MG63 (cell line): ENCODE results near the gene CELSR1. TPM values are rescaled to one million over a fixed set of nuclear protein-coding genes. Genes with fewer than 3 reads are reported as not detected.
A peak's percentile ranks its signal among the peaks of the same experiment; 100 is the strongest.
"Not testable (repeated sequence)": the region's sequence is repeated elsewhere in the genome, so short reads cannot be mapped to it uniquely, and the experiment has no call there.

ENCODE experiments used
- DNase-seq: peaks from one replicate; pipeline ENCODE4 v3.0.0-alpha.2; 2020
- H3K27me3 ChIP-seq: fragments of 250-450 bp; sonication (Bioruptor Pico); 2 replicates; pipeline ENCODE4 v1.5.1; 2020; ENCODE audit warnings: mild to moderate bottlenecking, moderate library complexity
- H3K36me3 ChIP-seq: fragments of 250-450 bp; sonication (Bioruptor Pico); 2 replicates; pipeline ENCODE4 v1.5.1; 2020; ENCODE audit warnings: mild to moderate bottlenecking, moderate library complexity
- H3K4me3 ChIP-seq: fragments of 250-450 bp; sonication (Bioruptor Pico); 2 replicates; pipeline ENCODE4 v1.5.1; 2020; ENCODE audit warnings: mild to moderate bottlenecking, moderate library complexity
- H3K9me3 ChIP-seq: fragments of 250-450 bp; sonication (Bioruptor Pico); 2 replicates; pipeline ENCODE4 v1.5.1; 2020; ENCODE audit warnings: mild to moderate bottlenecking, moderate library complexity
- total RNA-seq: library from RNA; depleted of rRNA; stranded (reverse); fragments of >200 nt; shearing (Covaris generic); gene quantifications from 2 replicates; pipeline ENCODE4 v1.2.3, GENCODE V29; 2014; ENCODE audit warnings: low replicate concordance

Gene CELSR1
- total RNA-seq, 1 experiment from 2014 or later = 0.59 TPM

DNA sequence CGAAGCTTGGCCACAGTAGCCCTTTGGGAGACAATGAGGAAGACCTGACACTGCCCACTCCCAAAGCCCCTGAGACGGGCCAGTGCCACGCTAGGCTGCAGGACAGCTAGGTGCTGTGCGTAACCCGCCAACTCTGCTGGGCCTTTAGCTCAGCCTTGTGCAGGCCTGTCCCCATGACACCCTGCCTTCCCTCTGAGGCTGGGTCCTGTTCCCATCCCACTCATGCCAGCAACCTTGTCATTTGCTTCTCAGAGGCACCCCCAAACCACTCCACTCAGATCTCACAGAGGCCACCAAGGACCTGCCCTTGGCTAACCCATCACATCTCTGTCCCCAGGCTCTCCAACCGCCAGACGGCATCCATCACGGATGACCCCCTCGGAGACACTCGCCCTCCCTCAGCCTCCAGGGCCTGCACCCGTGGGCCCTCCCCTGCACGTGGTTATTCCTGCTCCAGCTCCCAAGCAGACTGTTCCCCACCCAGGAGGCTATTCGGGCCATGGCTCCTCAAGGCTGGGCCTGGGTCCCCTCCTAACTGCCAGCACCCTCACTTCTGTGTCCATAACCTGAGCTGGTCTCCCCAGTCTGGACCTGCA is 11.1 kb downstream of the CELSR1 start:
- no peaks in the 10 kb centered on the region for H3K9me3 ChIP-seq
- no peaks in the 10 kb centered on the region for H3K36me3 ChIP-seq
- no peaks in the 10 kb centered on the region for H3K27me3 ChIP-seq
- no peak overlapping the region for H3K4me3 ChIP-seq
- no peak for DNase-seq

- Histone ChIP-seq H3K4me3 (no peak overlapping the region), H3K9me3 (no peaks in the 10 kb centered on the region), H3K36me3 (no peaks in the 10 kb centered on the region), H3K27me3 (no peaks in the 10 kb centered on the region)
- DNase-seq = no peak
Observed at GRCh38 chr22:46525389-46526243, 11.8 kb downstream of the CELSR1 start.

- H3K4me3 ChIP-seq = no peak overlapping the region
- no peaks in the 10 kb centered on the region for H3K27me3 ChIP-seq
- no peaks in the 10 kb centered on the region for H3K9me3 ChIP-seq
- H3K36me3 ChIP-seq = no peaks in the 10 kb centered on the region
- no peak for DNase-seq
Observed at GRCh38 chr22:46524203-46524740, 13.1 kb downstream of the CELSR1 start.

DNA sequence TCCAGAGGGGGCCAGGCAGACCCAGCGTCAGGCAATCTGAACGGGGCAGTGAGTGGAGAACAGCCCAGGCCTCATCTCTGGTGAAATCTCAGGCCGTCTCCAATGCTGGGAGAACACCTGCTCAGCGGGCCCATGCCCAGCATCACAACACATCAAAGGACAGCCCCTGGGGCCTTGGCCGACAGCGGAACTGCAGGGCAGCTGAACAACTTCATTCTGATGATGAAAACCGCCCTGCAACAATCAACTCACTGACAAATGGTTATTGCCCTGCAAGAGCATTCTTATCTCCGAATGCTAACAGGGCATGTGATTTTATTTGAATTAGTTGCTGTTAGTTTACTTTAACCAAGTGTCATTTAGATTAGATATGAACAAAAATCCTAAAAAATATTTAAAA is 14.6 kb downstream of the CELSR1 start:
- Histone ChIP-seq H3K36me3 (no peaks in the 10 kb centered on the region), H3K27me3 (no peaks in the 10 kb centered on the region), H3K4me3 (no peak overlapping the region), H3K9me3 (no peaks in the 10 kb centered on the region)
- no peak for DNase-seq

- no peaks in the 10 kb centered on the region for H3K36me3 ChIP-seq
- DNase-seq = no peak
- no peaks in the 10 kb centered on the region for H3K9me3 ChIP-seq
- no peak overlapping the region for H3K4me3 ChIP-seq
- H3K27me3 ChIP-seq = no peaks in the 10 kb centered on the region
Observed at GRCh38 chr22:46521994-46522393, 15.4 kb downstream of the CELSR1 start.

- no peaks in the 10 kb centered on the region for H3K27me3 ChIP-seq
- no peak overlapping the region for H3K4me3 ChIP-seq
- H3K9me3 ChIP-seq = no peaks in the 10 kb centered on the region
- H3K36me3 ChIP-seq = no peaks in the 10 kb centered on the region
- DNase-seq = no peak
Observed at GRCh38 chr22:46520880-46521279, 16.5 kb downstream of the CELSR1 start.

- no peaks in the 10 kb centered on the region for H3K9me3 ChIP-seq
- no peak for DNase-seq
- no peak overlapping the region for H3K4me3 ChIP-seq
- H3K36me3 ChIP-seq = no peaks in the 10 kb centered on the region
- no peaks in the 10 kb centered on the region for H3K27me3 ChIP-seq
Observed at GRCh38 chr22:46519377-46519776, 18.0 kb downstream of the CELSR1 start.

GRCh38 chr22:46518542-46519325 is 18.7 kb downstream of the CELSR1 start:
- DNase-seq = no peak
- H3K27me3 ChIP-seq = no peaks in the 10 kb centered on the region
- no peak overlapping the region for H3K4me3 ChIP-seq
- no peaks in the 10 kb centered on the region for H3K9me3 ChIP-seq
- H3K36me3 ChIP-seq = no peaks in the 10 kb centered on the region

DNA sequence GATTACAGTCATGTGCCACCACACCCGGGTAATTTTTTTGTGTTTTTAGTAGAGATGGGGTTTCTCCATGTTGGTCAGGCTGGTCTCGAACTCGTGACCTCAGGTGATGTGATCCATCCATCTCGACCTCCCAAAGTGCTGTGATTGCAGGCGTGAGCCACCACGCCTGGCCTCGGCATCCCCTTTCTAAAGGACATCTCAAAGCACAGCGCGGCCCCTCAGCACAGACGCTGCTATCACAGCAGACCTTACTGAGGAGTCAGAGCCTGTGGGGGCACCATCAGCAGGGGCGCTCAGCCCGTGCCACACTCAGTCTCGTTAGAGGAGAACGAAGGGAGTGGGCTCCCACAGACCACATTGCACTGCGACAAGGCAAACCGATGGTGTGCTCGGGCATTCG is 19.4 kb downstream of the CELSR1 start:
- Histone ChIP-seq H3K9me3 (no peaks in the 10 kb centered on the region), H3K4me3 (no peak overlapping the region), H3K36me3 (no peaks in the 10 kb centered on the region), H3K27me3 (no peaks in the 10 kb centered on the region)
- DNase-seq = no peak

GRCh38 chr22:46517255-46517761 is 20.1 kb downstream of the CELSR1 start:
- H3K36me3 ChIP-seq = no peaks in the 10 kb centered on the region
- no peak overlapping the region for H3K4me3 ChIP-seq
- DNase-seq = no peak
- H3K9me3 ChIP-seq = no peaks in the 10 kb centered on the region
- H3K27me3 ChIP-seq = no peaks in the 10 kb centered on the region

DNA sequence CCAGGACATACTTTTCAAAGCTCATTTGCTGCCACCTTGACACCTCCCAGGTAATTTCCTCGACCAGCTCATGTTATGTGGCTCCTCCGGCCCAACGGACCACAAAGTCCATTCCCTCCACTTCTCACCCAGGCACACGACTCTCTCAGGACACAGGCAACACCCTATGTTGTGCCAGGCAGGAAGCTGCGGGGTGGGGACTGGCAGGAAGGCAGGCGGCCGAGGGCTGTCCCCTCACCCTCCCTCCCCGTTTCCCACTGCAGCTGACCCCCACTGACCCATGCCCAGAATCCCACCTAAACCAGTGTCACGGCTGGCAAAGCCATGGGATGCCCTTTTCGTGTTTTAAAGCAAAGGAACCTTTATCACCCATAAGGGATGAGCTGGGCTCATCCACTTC is 20.8 kb downstream of the CELSR1 start:
- H3K27me3 ChIP-seq = no peaks in the 10 kb centered on the region
- DNase-seq = no peak
- H3K9me3 ChIP-seq = no peaks in the 10 kb centered on the region
- H3K4me3 ChIP-seq = no peak overlapping the region
- no peaks in the 10 kb centered on the region for H3K36me3 ChIP-seq

GRCh38 chr22:46516112-46516487 is 21.3 kb downstream of the CELSR1 start:
- H3K9me3 ChIP-seq, H3K27me3 ChIP-seq, H3K4me3 ChIP-seq, H3K36me3 ChIP-seq, DNase-seq: not testable (repeated sequence)

GRCh38 chr22:46515208-46516111 is 22.0 kb downstream of the CELSR1 start:
- no peak overlapping the region for H3K4me3 ChIP-seq
- no peak for DNase-seq
- no peaks in the 10 kb centered on the region for H3K36me3 ChIP-seq
- H3K27me3 ChIP-seq = no peaks in the 10 kb centered on the region
- no peaks in the 10 kb centered on the region for H3K9me3 ChIP-seq

DNA sequence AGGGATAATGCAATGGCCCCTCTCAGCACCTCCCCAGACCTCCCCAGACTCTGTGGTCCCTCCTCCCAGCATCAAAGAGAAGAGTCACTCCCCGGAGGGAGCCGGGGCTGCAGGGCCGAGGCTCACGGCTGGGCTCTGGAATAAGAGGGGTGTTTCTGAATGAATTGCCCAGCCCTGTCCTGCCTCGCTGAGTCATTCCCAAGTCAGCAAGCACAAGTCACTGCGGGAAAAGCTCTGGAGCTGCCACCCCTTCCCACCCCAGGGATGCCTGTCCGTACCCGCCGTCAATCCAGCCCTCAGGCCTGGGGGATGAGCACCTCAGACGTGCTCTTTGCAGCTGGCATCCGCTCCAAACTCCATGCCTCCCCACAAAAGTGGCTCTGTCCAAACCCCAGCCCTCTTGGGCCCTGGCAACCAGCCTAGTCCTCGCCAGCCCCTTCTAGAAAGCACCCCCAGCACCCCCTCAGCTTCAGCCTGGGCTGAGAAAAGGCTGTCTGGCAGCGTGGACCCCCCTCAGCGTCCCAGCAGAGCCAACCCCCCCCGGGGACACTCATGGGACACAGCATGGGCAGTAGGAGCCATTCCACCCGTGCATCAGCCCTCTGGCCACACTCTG is 22.7 kb downstream of the CELSR1 start:
- Histone ChIP-seq H3K27me3 (no peaks in the 10 kb centered on the region), H3K9me3 (no peaks in the 10 kb centered on the region), H3K36me3 (no peaks in the 10 kb centered on the region), H3K4me3 (no peak overlapping the region)
- DNase-seq = peak; percentile 55

DNA sequence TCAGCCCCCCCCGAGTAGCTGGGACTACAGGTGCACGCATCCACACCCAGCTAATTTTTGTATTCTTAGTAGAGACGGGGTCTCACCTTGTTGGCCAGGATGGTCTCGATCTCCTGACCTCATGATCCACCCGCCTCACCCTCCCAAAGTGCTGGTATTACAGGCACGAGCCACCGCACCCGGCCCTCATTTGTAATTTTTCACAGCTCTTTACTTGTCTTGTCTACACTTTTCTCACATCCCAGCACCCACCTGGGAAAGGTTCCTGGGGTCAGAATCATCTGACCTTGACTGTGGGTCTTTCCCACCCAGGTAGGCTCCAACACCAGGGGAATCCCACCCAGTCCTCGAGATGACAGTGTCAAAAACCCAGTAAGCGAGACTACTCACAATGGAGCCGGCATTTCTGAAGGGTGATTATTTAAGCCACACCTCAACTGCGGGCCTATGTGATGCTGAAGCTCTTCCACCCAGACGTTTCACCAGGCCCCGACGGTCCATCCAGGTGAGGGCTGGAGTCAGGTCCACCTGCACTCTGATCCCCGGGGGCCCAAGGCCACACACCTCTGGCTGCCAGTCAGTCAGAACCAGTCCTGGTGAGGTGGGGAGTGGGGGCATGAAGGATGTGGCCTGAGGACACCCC is 23.4 kb downstream of the CELSR1 start:
- Histone ChIP-seq H3K27me3 (no peaks in the 10 kb centered on the region), H3K36me3 (no peaks in the 10 kb centered on the region), H3K9me3 (no peaks in the 10 kb centered on the region), H3K4me3 (no peak overlapping the region)
- DNase-seq = no peak
